ENCODE measurements around the gene DGKB.

The DGKB gene

DNA sequence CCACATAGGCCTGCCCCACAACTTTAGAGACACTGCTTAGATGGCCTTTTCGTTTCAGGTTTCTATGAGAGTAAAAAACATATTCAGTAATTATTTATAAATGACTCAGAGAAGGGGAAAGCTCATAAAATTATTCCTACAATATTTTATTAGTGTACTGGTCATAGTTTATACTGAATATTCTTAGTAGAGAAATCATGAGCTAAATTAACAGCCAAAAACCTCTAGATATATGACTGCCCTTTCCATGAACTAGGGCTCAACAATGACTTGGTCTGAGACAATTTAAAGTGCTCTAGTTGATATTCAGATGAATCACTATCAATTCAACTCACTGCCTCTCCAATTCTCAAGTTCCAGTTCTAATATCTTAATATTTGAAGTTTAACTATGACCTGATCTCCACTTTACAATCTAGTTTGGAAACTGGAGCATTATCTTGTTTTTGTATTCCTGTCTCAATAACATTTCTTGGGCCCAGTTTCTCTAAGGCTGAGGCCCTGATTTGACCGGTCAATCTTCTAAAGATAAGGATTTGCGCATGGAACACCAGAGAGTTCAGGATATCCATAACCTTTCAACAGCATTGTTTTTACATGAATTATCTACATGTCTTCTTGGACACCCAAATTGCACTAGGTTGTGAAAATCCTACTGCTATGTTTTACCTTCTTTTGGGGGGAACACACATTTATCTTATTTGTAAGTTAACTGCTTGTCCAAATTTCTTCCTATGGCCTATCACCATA is 141.6 kb downstream of the DGKB start:
- no peak for DNase-seq (ENCODE audit: low spot score)

GRCh38 chr7:14759785-14760184 is 142.8 kb downstream of the DGKB start:
- DNase-seq (ENCODE audit: low spot score): no peak

GRCh38 chr7:14754631-14755030 is 147.9 kb downstream of the DGKB start:
- DNase-seq (ENCODE audit: low spot score): no peak

GRCh38 chr7:14752301-14752700 is 150.2 kb downstream of the DGKB start:
- no peak for DNase-seq (ENCODE audit: low spot score)

DNA sequence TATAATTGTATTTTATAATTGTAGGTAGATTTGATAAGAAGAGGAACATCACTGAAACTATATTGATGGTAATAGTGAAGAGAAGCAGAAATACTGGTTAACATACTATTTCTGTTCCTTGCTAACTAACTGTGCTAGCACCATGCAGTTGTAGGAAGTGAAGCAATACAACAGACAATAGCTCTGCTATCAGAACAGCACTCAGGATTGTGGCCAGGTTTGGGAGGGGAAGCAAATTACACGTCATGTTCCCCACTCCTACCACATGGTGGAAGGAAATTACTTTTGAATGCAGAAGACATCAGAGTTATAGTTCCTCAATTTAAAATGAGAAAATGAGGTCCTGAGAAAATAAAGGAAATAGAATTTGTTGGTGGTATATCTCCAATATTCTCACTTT is 151.1 kb downstream of the DGKB start:
- DNase-seq (ENCODE audit: low spot score): no peak

GRCh38 chr7:14748461-14748860 is 154.1 kb downstream of the DGKB start:
- peak; percentile 43 for DNase-seq (ENCODE audit: low spot score)

- no peak for DNase-seq (ENCODE audit: low spot score)
These were observed 154.8 kb downstream of the DGKB start for GRCh38 chr7:14747701-14748100.

DNA sequence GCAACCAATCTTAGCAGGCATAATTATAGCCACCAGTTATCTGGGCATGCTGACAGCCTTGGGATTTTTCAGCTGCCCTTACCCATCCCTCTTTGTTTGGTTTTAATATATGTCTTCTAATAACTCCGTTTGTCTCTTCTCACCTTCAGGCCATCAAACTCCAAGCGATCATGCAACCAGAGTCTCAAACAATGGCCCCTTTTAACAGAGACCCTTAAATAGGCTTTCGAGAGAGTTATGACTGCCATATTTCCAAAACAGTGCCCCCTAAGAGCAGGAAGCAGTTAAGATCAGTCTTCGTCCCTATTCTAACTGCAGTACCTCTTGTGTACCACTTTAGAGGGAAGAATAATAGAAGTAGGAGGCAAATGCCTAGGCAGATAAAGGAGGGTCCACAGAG is 157.5 kb downstream of the DGKB start:
- DNase-seq (ENCODE audit: low spot score): no peak

- DNase-seq (ENCODE audit: low spot score): no peak
These were observed 161.9 kb downstream of the DGKB start for GRCh38 chr7:14740606-14741005.

DNA sequence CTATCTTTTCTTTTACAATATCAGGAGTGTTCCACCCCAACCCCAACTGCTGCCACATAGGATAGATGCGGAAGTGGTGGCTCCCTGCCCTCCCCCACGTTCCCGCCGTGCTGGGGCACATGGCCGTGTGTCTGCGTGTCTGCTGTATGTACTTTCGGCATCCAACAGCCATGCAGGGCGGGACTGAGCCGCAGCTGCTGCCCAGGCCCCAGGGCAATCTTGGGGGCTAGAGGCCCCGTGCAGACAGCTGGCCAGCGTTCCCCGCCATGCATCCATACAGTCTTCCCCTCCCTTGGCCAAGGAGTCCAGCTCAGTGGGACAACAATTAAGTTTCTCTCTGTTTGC is 162.7 kb downstream of the DGKB start:
- no peak for DNase-seq (ENCODE audit: low spot score)

DNA sequence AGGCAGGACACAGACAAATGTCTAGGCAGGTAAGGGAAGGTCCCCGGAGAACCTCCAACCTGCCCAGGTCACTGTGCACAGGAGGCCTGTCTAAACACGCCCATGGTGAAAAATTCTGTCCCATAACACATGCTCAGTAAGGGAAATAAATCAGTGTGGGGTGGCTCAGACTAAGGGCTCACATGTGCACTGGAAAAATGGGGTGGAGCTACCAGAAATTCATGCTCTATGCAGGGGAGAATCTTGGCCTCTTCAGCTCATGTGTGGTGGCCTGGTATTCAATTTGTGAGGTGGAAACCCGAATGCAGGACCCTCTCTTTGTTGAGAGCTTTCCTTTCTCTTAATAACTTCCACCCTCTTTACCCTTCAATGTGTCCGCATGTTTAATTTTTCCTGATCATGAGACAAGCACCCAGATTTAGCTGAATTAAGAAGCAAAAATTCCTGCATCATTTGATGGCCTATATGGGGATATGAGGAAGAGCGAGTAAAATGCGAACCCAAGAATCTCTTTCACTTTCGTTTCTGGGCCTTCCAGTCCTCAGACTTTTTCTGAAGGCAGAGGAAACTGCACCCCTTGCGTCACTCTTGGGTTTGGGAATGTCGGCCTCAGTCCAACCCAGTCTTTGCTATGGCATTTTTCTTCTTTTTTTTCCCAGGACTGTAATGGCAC is 163.2 kb downstream of the DGKB start:
- peak; percentile 14 for DNase-seq (ENCODE audit: low spot score)

DNA sequence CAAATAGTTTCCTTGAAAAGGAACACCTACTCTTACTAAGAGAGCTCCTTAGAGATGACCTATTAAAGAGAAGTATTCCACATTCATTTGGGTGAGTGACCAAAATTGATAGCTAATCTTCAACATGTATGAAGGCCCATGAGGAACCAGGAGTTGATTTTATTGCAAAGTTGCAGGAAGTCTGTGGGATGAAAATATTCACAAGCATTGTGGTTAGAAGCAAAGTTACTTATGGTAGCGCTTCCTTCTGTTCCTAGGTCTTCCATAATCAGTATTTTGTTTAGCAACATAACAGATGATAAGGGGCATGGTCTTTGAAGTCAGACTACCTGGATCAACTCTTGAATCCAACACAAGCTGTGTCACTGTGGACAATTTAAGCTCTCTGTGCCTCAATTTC is 164.5 kb downstream of the DGKB start:
- no peak for DNase-seq (ENCODE audit: low spot score)

- DNase-seq (ENCODE audit: low spot score): no peak
These were observed 167.7 kb downstream of the DGKB start for GRCh38 chr7:14734839-14735321.

DNA sequence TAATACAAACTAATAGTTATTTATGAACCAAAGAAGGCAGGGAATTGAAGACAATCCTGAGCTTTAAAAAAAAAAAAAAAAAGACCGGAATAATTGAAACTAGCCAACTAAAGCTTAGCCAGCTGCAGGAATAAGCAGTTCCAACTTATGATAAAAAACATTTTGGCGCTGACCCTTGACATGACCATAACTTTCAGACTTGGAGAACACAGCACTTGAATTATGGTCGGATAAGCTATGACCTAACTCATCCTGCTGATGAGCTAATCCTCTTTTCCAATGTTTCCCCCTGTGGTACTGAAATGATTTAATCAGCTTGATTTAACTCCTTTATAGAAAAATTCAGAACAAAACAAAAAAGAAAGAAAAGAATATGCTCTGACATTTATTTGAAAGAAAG is 181.8 kb downstream of the DGKB start:
- DNase-seq (ENCODE audit: low spot score): no peak

DNA sequence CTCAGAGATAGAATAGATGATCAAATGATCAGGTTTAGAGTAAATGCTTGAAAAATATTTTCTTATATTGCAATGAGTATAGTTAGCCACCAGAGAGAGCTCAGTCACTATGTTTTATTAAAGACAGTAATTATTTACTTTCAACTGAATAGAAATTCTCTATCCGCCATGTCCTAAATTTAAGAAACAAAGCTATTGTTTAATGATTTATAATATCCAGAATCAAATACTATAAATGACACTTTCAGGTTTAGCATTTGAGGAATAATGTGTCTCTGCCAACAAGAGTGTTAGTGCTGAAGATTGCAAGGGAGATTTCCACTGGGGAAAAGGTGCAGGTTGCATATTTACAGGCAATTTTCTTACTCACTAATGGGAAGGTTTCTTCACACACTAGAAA is 184.7 kb downstream of the DGKB start:
- DNase-seq (ENCODE audit: low spot score): peak; percentile 7

DNA sequence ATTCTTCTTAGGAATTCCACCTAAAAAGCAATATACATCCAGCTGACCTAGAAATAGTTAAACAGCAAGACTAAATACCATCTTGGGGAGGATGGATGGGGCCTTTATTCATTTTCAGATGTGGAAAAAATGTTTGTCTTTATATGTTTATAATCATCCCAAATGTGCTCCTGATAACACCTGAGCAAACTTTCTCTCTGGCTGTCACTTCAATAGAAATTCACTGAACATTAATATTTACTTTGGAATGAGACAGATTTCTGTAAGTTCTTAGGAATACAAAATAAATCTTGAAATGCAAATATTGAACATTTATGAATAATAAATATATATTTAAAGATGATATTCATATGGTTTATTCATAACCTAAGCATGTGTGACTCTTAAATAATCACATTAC is 185.4 kb downstream of the DGKB start:
- no peak for DNase-seq (ENCODE audit: low spot score)

DNA sequence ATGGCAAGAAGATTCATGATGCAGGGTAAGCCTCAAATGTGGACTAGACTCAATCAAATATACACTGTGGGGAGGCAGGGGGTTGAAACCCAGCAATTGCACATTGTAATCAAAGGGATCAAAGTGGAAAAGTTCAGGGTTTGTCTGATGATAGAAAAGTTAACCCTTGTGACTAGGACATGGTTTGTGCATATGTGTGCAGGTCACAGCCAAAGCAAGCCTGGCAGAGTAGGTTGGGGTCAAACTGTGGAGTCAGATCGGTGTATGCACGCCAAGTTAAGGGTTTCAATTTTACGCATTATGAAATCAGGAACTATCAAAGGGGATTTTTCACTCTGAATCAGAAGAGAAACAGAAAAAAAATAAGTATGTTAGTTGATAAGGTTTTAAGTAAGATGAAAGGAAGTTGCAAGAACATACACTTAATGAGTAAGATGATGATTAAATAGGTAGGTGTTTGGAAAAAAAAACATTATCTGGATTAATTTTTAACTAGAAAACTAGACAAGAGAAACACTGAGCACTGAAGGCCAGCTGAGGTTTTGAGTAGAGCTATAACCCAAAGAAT is 188.3 kb downstream of the DGKB start:
- DNase-seq (ENCODE audit: low spot score): no peak

GRCh38 chr7:14698239-14698638 is 204.3 kb downstream of the DGKB start:
- DNase-seq (ENCODE audit: low spot score): no peak

- no peak for DNase-seq (ENCODE audit: low spot score)
These were observed 204.9 kb downstream of the DGKB start for GRCh38 chr7:14697684-14698083.

DNA sequence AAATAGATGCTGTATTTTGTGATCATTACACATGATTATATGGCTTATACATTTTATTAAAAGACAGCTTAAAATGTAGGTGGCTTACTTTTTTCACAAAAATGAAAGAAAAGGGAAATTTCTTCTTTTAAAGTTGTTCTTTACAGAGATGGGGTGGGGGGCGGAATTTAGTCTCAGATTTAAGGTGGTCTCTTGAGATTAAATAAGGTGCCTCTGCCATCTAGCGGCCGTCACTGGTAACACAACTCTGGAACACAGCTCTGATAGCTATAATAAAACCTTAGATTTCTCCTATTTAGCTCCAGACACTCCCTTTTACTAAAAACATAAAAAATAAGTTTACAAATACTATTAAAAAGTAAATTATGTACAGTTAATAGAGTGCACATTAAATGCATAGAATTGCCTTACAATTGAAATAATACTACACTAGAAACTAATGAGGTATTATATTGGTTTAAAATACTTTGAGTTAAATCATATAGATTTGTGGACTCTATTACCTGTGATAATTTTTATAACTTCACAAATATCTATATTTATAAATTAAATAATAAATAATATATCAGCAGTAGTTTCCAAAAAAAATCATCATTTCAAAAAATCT is 210.9 kb downstream of the DGKB start:
- DNase-seq (ENCODE audit: low spot score): no peak

DNA sequence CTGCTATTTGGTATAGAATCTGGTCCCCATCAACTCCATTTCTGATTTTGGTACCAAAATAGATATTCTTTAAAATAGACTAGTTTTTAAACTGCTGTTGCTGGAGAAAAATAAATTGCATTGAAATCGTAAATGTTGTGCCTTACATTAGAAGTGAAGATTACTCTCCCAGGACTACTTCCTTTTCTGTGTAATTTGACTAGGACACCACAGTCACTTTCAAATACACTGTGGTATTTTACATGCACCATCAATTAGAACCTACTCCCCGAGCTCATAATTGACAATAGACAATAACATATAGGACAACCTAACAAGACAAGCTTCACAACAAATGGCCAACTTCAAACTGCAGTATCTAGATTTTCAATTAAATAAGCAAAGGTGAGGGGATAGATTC is 211.5 kb downstream of the DGKB start:
- no peak for DNase-seq (ENCODE audit: low spot score)

DNA sequence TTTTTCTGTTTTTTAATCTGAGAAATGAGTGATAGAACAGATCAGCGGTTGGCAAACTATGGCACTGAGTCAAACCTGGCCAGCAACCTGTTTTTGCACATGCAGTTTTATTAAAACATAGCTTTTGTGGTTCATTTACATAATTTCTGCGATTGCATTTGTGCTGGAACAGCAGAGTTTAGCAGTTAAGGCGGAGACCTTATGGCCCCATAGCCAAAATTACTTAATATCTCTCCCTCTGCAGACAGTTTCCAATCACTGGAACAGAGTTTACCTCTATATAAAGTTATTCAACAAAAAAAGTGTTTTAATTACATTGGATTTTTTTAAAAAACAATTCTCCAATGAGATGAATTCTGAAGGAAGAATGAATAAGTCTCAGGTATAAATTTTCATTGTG is 212.1 kb downstream of the DGKB start:
- no peak for DNase-seq (ENCODE audit: low spot score)

DNA sequence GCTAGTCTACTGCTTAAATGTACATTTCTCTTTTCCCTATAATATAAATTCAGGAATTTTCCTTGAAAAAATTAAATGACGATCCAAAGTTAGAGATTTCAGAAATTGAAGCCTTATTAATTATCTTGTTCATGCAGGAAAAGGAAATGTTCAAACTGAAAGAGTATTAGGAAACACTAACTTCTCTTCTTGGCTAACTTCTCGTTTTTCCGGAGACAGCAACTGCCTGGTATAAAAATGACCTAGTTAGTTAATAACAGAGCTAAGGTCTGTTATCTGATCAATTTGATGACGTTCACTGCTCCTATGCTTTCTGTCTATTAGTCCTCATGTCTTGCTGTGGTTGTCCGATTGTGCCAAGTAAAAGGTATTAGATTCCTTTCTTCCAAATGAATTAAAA is 212.5 kb downstream of the DGKB start:
- no peak for DNase-seq (ENCODE audit: low spot score)
